Retinal pigment epithelial cell (primary cell): ENCODE measurements around the gene CELF1.

Experiments
- DNase-seq: peaks from one replicate; pipeline ENCODE4 v3.0.0-alpha.2; 2010; ENCODE audit warnings: low read depth
- H3K4me3 ChIP-seq: 2 replicates; pipeline ENCODE4 v1.5.1; 2011; ENCODE audit warnings: mild to moderate bottlenecking, low read length, control low read depth, moderate library complexity
- TF ChIP-seq, protein P1 (sequence below): conservative IDR thresholded peaks from 2 replicates; pipeline ENCODE4 v1.5.1; 2011; ENCODE audit warnings: low read depth, low read length, control low read depth, inconsistent platforms

The CELF1 gene

DNA sequence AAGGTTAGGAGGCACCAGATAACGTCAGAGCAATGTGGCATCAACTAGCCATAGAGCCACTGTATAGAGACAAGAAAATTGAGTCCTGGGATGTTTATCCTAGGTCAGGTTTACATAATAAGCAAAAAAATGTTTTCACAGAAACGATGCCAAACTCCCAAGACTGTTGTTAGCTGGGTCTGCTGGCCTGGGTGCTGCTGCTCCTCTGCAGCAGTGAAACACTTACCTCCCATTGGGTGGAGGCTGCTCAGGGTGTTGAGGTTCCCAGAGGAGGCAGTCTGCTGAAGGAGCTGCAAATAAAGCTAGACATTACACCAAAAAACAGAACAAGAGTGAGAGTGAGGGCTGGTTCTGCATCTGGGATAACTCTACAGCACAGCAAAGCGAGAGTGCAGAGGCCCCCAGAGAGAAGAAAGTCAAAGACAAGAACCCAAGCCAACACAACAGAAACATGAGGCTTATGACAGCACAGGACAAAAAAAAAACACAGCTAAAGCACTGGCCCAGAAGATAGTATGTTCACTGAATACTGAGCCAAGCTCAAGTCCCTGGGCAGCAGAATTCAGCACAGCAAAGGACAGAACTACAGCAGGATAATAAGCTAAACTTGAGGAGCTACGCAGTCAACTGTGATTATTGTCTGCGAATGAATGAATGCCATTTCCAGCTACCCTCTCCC is 74.1 kb downstream of the CELF1 start:
- H3K4me3 ChIP-seq: no peak overlapping the region
- TF ChIP-seq, protein P1, sequence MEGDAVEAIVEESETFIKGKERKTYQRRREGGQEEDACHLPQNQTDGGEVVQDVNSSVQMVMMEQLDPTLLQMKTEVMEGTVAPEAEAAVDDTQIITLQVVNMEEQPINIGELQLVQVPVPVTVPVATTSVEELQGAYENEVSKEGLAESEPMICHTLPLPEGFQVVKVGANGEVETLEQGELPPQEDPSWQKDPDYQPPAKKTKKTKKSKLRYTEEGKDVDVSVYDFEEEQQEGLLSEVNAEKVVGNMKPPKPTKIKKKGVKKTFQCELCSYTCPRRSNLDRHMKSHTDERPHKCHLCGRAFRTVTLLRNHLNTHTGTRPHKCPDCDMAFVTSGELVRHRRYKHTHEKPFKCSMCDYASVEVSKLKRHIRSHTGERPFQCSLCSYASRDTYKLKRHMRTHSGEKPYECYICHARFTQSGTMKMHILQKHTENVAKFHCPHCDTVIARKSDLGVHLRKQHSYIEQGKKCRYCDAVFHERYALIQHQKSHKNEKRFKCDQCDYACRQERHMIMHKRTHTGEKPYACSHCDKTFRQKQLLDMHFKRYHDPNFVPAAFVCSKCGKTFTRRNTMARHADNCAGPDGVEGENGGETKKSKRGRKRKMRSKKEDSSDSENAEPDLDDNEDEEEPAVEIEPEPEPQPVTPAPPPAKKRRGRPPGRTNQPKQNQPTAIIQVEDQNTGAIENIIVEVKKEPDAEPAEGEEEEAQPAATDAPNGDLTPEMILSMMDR: no peak
- no peak for DNase-seq

DNA sequence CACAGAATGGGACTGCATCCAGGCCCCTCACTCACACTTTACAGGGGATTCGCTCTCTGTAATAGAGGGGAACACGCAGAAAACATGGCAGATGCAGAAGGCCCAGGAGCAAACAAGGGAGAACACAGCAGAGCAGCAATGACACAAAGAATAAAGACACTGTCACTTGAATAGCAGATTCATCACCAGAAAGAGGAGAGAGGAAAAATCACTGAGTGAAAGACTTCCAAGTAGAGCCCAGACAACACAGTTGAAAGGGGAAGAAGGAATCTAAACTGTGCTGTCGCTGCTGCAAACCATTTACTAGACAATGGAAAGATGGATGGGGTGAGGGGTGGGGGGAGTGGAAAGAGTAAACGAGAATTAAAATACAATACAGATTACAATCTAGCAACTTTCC is 75.2 kb downstream of the CELF1 start:
- TF ChIP-seq, protein P1: no peak
- no peak for DNase-seq

DNA sequence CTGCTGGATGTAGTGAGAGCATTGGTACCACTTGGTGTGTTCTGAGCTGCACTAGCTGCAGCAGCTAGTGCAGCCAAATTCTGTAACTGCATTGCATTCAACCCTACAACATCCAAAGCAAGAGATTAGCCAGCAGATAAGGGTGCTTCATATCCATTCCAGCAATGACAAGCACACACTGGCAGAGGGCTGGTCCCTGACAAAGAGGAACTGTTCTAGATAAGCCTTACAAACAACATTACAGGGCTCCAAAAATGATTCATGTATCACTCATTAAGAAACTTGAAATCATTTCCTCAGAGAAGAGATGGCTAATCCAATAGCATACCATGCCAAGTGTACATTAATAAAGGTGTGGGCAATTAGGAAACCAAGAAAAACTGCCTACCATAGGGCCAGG is 75.6 kb downstream of the CELF1 start:
- no peak overlapping the region for H3K4me3 ChIP-seq
- no peak for DNase-seq

More for the DNA sequence above, 75.2 kb downstream of the CELF1 start:
- no peak overlapping the region for H3K4me3 ChIP-seq

DNA sequence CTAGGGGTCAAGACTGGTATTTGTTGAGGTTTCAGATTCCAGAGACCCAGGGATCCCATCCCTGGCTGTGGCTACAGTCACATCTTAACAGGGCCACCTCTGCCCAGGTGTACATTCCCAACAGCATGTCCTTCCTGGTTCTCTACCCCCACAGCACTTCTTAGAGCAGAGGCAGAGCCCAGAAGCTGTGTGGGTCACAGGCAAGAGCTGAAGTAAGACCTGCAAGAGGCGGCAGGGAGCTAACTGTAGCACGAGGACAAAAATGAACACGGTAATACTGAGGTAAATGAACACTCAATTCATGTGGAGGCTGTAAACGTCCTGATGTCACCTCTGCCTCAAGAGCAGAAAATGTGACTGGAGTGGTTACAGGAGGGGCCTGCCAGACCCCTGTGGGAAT is 82.3 kb downstream of the CELF1 start:
- TF ChIP-seq, protein P1: no peak

More for the DNA sequence above, 75.6 kb downstream of the CELF1 start:
- TF ChIP-seq, protein P1: no peak

DNA sequence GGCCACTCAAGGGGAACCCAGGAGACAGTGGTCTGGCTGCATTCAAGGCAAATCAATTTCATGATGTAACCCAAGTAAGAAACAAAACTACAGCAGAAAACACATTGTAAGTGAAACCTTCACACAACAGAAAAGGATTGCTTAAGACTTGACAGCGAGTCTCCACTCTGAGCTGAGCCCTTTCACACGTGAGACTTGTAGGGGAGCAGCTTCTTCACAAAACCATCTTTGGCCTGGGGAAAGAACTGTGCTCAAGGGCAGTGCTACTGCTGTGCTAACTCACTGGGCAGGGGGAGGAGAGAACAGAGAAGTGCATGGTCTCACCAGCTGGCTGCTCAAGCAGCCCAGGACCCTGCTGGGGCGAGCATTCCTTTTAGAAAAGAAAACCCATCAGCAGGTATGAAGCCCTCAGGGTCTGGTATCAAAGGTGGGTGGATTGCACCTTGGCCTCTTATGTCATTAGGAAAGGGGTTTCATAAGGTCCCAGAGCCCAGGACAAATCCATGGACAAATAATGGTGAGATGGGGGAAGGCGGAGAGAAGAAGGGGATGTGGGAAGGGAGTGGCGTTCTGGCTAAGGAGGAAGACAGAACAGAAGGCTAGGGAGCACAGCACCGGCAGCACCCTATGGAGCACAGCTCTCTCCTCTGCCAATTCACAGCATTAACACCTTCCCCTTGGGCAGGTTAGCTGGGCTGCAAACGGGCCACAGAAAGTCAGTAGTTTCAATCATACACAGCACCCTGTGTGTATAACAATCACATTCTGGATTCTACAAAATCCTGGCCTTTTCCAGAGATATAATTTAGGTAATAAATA is 83.4 kb downstream of the CELF1 start:
- H3K4me3 ChIP-seq: no peak overlapping the region
- TF ChIP-seq, protein P1: no peak
- DNase-seq: no peak

More for the DNA sequence above, 82.3 kb downstream of the CELF1 start:
- no peak overlapping the region for H3K4me3 ChIP-seq
- DNase-seq: no peak

DNA sequence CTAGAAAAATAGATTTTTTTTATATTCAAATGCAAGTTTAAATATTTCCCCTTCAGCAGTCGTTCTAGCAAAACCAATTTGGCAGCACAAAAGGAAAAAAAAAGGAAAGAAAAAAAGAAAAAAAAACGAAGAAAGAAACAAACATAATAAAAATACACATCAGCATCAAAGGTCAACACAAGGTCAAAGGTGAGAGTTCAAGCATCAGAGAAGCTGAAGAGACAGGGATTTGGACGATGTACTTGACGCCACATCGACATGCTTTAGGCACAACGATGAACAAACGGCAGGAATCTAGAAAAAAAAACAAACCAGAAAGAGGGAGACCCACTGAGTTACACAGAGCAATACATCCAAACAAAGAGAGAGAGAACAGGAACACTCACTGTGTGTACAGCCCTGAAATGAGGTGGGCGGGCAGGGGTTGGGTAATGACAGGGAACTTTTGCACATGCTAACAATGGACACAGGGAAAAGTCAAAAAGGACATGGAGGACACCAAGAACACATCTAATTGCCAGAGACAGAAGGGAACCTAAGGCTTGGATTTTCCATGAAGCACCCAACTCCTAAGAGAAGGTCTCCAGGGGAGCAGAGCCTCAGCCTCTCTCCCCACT is 84.2 kb downstream of the CELF1 start:
- TF ChIP-seq, protein P1: no peak
- no peak for DNase-seq
- H3K4me3 ChIP-seq: no peak overlapping the region

DNA sequence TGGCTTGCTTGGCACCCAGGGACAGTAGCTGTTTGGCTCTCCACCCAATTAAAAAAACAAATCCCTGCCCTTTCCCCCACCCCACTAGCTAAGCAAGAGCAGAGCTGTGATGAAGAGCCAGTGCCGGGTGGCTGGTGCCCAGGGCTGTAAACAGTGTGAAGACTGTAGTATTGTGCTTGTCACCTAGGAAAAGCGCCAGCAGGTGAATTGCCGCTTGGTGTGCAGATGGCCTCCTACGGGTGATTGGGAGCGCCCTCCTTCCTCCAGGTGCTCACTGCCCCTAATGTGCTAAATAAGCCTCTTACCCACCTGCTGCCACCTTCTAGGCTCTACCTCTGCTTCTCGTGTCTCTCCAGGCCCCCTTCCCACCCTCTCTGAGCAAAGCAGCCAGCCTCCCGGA is 85.6 kb downstream of the CELF1 start:
- H3K4me3 ChIP-seq: no peak overlapping the region
- TF ChIP-seq, protein P1: no peak
- no peak for DNase-seq
